HepG2 (cell line): ENCODE results near the gene SLC25A45. TPM values are rescaled to one million over a fixed set of nuclear protein-coding genes. Genes with fewer than 3 reads are reported as not detected.
A peak's percentile ranks its signal among the peaks of the same experiment; 100 is the strongest.

Experiments
- BRF2 ChIP-seq: sonication (generic); formaldehyde crosslinking; IDR thresholded peaks from 2 replicates; pipeline ENCODE4 v1.8.1; 2022; ENCODE audit warnings: mild to moderate bottlenecking, missing genetic modification reagents
- CERS6 ChIP-seq: sonication (generic); formaldehyde crosslinking; IDR thresholded peaks from 2 replicates; pipeline ENCODE4 v1.5.0; 2020; ENCODE audit warnings: missing genetic modification reagents
- DZIP1 ChIP-seq: sonication (generic); formaldehyde crosslinking; IDR thresholded peaks from 2 replicates; pipeline ENCODE4 v1.5.0; 2020; ENCODE audit warnings: mild to moderate bottlenecking, missing genetic modification reagents
- E2F1 ChIP-seq: sonication (generic); formaldehyde crosslinking; IDR thresholded peaks from 2 replicates; pipeline ENCODE4 v1.5.0; 2020; ENCODE audit warnings: missing genetic modification reagents
- FOXP4 ChIP-seq: sonication (generic); formaldehyde crosslinking; IDR thresholded peaks from 2 replicates; pipeline ENCODE4 v1.4.0; 2020; ENCODE audit warnings: missing genetic modification reagents
- HOXD1 ChIP-seq: sonication (generic); formaldehyde crosslinking; IDR thresholded peaks from 2 replicates; pipeline ENCODE4 v1.5.0; 2020; ENCODE audit warnings: missing genetic modification reagents
- IRF1 ChIP-seq: sonication (generic); formaldehyde crosslinking; IDR thresholded peaks from 2 replicates; pipeline ENCODE4 v1.4.0; 2020; ENCODE audit warnings: low read depth, mild to moderate bottlenecking, missing genetic modification reagents
- MED1 ChIP-seq: sonication (generic); formaldehyde crosslinking; IDR thresholded peaks from 2 replicates; pipeline ENCODE4 v1.4.0; 2020; ENCODE audit warnings: missing genetic modification reagents
- MTF2 ChIP-seq: sonication (generic); formaldehyde crosslinking; IDR thresholded peaks from 2 replicates; pipeline ENCODE4 v1.5.0; 2020; ENCODE audit warnings: missing genetic modification reagents, borderline replicate concordance
- SNAPC5 ChIP-seq: sonication (generic); formaldehyde crosslinking; IDR thresholded peaks from 2 replicates; pipeline ENCODE4 v1.8.1; 2023; ENCODE audit warnings: mild to moderate bottlenecking, missing genetic modification reagents, borderline replicate concordance
- TBL1XR1 ChIP-seq: fragments of 150-350 bp; IDR thresholded peaks from 2 replicates; pipeline ENCODE4 v1.6.1; 2014; ENCODE audit warnings: borderline replicate concordance, low read length; ENCODE audit not compliant: partially characterized antibody
- XBP1 ChIP-seq: sonication (generic); formaldehyde crosslinking; IDR thresholded peaks from 2 replicates; pipeline ENCODE4 v1.5.0; 2020; ENCODE audit warnings: missing genetic modification reagents
- ZBTB43 ChIP-seq: sonication (generic); formaldehyde crosslinking; conservative IDR thresholded peaks from 2 replicates; pipeline ENCODE4 v1.4.0; 2020; ENCODE audit warnings: missing genetic modification reagents
- ZFP37 ChIP-seq: sonication (generic); formaldehyde crosslinking; IDR thresholded peaks from 2 replicates; pipeline ENCODE4 v1.4.0; 2020; ENCODE audit warnings: missing genetic modification reagents, borderline replicate concordance
- ZNF180 ChIP-seq: sonication (generic); formaldehyde crosslinking; IDR thresholded peaks from 2 replicates; pipeline ENCODE4 v1.4.0; 2020; ENCODE audit warnings: low read depth, missing genetic modification reagents, borderline replicate concordance
- ZNF230 ChIP-seq: sonication (generic); formaldehyde crosslinking; IDR thresholded peaks from 2 replicates; pipeline ENCODE4 v1.4.0; 2020; ENCODE audit warnings: mild to moderate bottlenecking, missing genetic modification reagents
- ZNF619 ChIP-seq: sonication (generic); formaldehyde crosslinking; IDR thresholded peaks from 2 replicates; pipeline ENCODE4 v1.4.0; 2020; ENCODE audit warnings: mild to moderate bottlenecking, missing genetic modification reagents
- polyA plus RNA-seq, 8 experiments: library from polyadenylated mRNA; depleted of rRNA in 3 of 8; stranded (reverse) in 7 of 8; unstranded in 1 of 8; fragments of >200 nt; fragmentation: Illumina TruSeq in 4 of 8; extraction: Trizol in 4 of 8; gene quantifications; 2 replicates each; pipeline versions ENCODE4 v1.2.1 to v1.2.3, GENCODE V29; 2011 to 2016; ENCODE audit warnings: low read depth in 4 of 8, missing spikeins in 1 of 8, mixed read lengths in 1 of 8; ENCODE audit not compliant: insufficient read depth in 1 of 8
- total RNA-seq, 5 experiments: library from RNA; depleted of rRNA; stranded (reverse); fragments of >200 nt; fragmentation: Illumina TruSeq; extraction: Trizol; gene quantifications; 2 replicates each; pipeline ENCODE4 v1.2.3, GENCODE V29; 2016; ENCODE audit warnings: low read depth in 1 of 5

Gene SLC25A45
- total and polyA plus RNA-seq, 2 of the 13 experiments (the other 11 are each of a cell fraction or from before 2014, with no cell fraction given) = 1.2 to 3.4 TPM

- TF ChIP-seq ZNF230 = peak; percentile 71; the same call in 1 of the 2 replicates
- TF ChIP-seq MED1 = peak; percentile 28
- TF ChIP-seq BRF2 (CRISPR knock-in tag) = peak; percentile 32; the same call in 1 of the 2 replicates
- TF ChIP-seq MTF2 (CRISPR knock-in tag) = no peak
- no peak for TF ChIP-seq HOXD1 (CRISPR knock-in tag)
- no peak for TF ChIP-seq ZNF180 (CRISPR knock-in tag)
- no peak; the same call in 1 of the 2 replicates for TF ChIP-seq SNAPC5 (CRISPR knock-in tag)
- 0 out of 2 replicates have a peak, but pooled peaks have one; percentile 24 for TF ChIP-seq ZFP37 (CRISPR knock-in tag)
- TF ChIP-seq ZNF619 (CRISPR knock-in tag) = no peak; the same call in 1 of the 2 replicates
- TF ChIP-seq FOXP4 (CRISPR knock-in tag) = no peak; the same call in 1 of the 2 replicates
- no peak for TF ChIP-seq IRF1 (CRISPR knock-in tag)
- TF ChIP-seq TBL1XR1 = no peak
- TF ChIP-seq ZBTB43 (CRISPR knock-in tag) = no peak
- no peak for TF ChIP-seq CERS6 (CRISPR knock-in tag)
- no peak for TF ChIP-seq XBP1 (CRISPR knock-in tag)
- TF ChIP-seq DZIP1 (CRISPR knock-in tag) = no peak
- TF ChIP-seq E2F1 (CRISPR knock-in tag) = no peak
These were observed 4.1 kb upstream of the SLC25A45 start, which contains the start of gene FRMD8 (continued) for GRCh38 chr11:65386307-65387140.
